HG03175 (cell line): ENCODE data around the gene OR1F1.
"Not testable (repeated sequence)": the region's sequence is repeated elsewhere in the genome, so short reads cannot be mapped to it uniquely, and the experiment has no call there.

Source experiments
- ATAC-seq: cut with Tn5 transposase; IDR thresholded peaks from one replicate; pipeline ENCODE4 v1.9.1; 2021; ENCODE audit warnings: mild to moderate bottlenecking, moderate library complexity; ENCODE audit not compliant: unreplicated experiment

OR1F1 gene

DNA sequence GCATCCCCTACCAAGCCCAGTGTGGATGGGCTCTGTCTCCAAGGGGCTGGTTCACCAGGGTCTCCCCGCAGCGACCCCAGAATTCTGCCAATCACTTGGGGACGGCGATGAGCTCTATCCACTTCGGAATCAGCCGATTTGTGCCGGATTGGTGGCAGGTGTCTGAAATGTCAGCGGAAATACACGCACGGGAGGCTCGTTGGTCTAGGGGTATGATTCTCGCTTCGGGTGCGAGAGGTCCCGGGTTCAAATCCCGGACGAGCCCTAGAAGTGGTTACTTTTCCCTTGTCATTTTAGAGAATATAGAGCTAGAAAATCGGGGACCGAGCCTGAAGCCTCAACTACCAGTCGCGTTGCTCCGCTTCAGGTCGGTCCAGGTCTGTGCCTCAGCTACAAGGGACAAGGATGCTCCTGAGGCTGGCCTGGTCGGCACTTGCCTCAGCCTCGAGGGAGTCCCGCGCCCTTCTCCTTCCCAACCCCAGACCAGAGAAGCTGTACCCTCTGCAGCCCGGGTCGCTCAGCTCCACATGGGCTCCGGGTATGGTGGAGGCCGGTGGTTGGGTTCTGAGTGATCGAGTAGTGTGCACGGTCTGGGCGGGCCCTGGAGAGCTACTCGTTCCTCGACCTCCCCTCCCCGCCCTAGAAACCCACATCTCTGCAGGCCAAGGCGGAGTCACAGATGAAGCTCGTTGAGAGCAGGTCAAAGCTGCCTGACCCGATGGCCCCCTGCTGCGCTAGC is 16.0 kb upstream of the OR1F1 start:
- ATAC-seq = peak; percentile 22

DNA sequence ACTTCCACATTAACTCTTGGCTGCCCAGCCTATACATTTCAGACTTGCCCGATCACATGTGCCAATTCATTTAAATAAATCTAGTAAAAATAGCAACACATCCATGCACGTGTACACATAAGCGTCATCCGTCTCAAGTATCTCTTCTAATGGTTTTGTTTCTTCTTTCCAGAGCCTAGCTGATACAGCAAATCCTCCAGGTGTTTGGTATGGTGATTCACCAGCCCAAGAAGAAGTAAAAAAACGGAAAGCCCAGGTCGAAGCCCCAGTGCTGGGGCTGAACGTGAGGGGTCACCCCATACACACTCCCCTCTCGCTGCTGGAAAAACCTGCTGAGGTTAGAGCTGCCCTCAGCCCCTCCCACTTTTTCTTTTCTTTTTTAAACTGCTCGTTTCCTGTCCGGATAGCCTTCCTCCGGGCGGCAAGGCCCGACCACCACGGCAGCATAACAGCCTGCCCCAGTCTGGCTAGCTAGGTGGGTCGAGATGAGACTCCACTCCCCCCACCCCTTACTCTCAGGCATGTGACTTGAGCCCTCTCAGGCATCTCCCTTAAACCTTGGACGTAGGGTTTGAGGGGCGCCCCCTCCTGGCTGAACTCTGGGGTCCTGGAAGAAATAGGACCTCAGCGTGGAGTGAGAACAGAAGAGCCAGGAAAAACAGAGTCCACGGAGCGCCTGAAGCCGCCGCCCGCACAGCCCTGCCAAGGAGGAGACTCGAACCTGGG is 13.9 kb upstream of the OR1F1 start:
- ATAC-seq = no peak

DNA sequence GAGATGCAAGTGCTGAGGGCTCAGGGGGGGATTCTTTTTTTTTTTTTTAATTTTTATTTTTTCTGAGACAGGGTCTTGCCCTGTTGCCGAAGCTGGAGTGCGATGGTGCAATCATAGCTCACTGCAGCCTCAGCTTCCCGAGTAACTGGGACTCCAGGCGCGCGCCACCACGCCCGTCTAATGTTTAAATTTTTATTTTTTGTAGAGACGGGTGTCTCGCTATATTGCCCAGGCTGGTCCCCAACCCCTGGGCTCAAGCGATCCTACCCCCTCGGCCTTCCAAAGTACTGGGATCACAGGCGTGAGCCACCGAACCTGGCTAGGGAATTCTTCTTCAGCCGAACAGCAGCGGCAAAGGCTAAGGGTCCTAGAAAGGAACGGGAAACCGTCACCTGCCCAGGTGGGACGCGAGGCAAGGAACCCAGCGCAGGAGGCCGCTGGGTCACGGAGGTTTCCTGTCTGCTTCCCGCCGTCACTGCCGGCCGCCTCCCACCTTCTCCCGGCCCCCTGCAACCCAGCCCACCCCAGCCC is 13.3 kb upstream of the OR1F1 start:
- no peak for ATAC-seq

DNA sequence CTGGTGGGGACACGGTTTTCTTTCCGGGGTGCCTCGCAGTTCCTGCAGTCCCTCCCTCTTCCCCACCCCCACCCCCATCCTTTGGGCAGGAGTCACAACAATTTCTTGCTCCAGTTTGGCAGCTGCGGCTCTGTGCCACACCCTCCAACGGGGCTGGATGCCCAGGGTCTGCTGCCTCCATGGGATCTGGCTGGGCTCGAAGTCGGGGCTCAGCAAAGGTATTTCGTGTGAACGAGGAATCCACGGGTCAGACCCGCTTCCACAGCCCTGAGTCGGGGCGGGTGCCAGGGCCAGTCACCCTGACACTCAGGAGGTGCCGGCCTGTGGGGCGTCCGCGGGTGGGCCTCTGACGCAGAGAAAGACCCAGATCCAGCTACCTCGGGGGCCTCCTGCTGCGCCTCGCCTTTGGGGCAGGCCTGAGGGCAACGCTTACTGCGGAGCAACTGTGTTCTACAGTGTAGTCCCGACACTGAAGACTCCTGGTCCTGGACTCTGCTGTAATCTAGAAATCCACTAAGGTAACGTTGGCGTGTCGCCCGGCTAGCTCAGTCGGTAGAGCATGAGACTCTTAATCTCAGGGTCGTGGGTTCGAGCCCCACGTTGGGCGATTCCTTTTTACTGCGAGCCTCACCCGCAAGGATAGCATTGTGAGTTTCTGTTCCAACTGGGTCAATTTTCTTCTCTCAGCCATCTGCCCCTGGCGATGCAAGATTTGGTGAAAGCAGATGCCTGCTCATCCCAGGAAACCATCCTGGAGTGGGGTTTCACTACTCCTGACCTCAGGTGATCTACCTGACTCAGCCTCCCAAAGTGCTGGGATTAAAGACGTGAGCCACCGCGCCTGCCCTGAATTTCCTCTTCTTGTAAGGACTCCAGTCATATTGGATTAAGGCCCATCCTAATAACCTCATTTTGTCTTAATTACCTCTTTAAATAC is 12.6 kb upstream of the OR1F1 start:
- no peak for ATAC-seq

- no peak for ATAC-seq
Observed at GRCh38 chr16:3179651-3180050, 8.4 kb upstream of the OR1F1 start.

GRCh38 chr16:3180445-3180878 is 7.5 kb upstream of the OR1F1 start:
- ATAC-seq = no peak

DNA sequence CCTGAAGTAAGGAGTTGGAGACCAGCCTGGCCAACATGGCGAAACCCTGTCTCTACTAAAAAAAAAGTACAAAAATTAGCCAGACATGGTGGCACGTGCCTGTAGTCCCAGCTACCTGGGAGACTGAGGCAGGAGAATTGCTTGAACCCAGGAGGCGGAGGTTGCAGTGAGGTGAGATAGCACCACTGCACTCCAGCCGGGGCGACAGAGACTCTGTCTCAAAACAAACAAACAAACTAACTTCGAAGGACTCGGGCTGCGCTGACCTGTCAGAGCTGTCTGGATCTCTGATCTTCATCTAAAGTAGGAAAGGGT is 5.8 kb upstream of the OR1F1 start:
- ATAC-seq = not testable (repeated sequence)

GRCh38 chr16:3182608-3183444 is 5.2 kb upstream of the OR1F1 start:
- ATAC-seq = no peak

DNA sequence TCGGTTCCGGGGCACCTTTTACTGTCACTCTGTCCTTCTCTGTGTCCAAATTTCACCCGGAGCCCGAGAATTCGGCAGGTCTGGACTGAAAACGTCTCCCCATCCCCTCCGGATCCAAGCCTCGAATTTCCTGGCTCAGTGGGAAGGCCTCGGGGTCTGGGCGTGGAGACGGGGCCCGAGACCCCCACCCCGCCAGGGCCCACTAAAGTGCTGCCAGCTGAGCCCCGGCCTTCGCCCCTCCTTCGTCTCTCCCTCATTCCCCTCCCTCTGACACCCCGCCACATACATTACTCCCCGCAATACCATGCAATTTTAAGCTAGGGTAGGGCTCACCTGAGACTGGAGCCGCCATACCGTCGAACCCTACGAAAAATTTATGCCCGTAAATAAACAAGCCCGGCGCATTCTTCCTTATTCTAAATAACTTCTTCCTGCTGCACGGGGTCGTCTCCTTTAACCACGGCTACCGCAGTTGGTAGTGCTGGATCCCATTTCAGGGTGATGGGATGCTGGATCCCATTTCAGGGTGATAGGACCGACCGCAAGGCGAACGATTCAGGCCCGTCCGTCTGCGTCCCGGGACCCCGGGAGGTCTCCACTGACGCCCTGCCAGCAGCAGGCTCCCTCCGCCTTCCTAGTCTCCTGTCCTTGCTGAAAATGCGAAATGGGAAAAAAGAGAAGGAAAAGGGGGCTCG is 4.4 kb upstream of the OR1F1 start:
- no peak for ATAC-seq

- ATAC-seq = no peak
Observed at GRCh38 chr16:3186946-3187690, 886 bp upstream of the OR1F1 start.

DNA sequence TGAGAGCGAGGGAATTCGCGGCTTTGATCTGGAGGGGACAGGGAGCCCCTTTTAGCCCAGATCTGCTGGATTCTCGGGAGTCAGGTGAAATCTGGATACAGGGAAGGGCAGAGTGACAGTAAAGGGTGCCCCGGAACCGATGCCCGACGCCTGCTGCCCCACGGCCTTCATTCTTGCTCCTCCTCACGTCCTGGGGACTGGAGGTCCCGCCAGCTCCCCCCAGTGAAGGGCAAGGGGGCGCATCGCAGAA is 596 bp downstream of the OR1F1 start:
- ATAC-seq = no peak

DNA sequence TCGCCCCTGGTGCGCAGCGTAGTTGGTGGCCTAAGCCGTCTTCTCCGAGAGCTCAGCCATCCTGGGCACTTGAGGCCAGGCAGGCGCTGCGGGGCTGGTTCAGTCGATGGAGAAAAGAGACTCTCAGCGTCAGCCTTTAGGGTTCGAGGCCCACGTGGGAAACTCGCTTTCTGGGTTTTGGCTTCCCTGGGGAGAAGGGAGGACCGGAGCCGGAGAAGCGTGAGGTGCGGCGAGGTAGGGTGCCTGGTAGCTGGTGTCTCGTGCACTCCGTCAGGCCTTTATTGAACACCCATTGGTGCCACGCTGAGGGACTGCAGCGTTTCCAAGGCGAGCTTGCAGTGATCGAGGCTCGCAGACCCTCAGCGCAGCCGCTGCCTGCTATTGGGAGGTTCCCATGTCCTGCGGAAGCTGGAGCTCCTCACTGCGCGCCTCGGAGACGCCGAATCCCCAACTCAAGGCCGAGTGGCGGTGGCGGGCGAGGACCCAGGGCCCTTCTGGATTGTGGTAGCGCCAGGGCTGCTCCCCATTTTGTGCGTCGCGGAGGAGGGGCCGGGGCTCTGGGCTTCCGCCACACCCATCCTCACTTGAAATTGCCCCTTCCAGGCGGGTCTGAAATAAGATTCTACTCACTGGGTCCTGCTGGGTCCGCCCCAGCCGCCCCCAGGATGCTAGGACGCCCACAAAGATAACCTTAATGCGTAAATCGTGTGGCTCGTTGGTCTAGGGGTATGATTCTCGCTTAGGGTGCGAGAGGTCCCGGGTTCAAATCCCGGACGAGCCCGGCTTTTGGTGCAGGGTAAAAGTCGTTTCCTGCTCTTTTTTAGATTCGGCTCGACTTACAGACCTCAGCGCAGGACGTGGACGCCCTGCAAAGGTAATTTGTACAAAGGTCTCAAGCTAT is 1.2 kb downstream of the OR1F1 start:
- no peak for ATAC-seq

GRCh38 chr16:3189869-3190268 is 1.9 kb downstream of the OR1F1 start:
- no peak for ATAC-seq

- no peak for ATAC-seq
Observed at GRCh38 chr16:3190949-3191353, 2.9 kb downstream of the OR1F1 start.

DNA sequence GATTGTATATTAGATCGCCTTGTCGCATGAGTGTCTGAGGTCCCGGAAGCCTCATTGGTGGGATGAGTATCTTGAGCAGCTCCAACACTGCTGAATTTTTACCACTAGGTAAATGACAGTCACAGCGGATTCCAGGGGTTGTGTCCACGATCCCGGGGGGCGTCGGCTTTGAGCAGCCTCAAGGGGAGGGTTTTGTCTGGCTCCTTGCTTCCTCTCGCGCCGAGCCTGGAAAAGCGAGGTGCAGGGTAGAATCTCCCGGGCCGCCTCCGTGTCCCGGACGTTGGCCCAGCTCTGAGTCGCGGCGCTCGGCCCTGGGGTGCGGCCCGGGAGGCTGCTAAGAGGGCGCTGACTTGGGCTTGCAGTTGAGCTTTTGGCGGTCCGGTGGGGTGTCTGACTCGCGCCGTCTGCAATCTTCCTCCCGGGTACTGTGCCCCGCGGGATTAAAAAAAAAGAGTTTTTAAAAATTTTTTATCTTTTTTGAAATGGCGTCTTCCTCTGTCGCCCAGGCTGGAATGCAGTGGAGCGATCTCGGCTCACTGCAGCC is 4.5 kb downstream of the OR1F1 start:
- no peak for ATAC-seq

- ATAC-seq = no peak
Observed at GRCh38 chr16:3193221-3194212, 5.5 kb downstream of the OR1F1 start.

GRCh38 chr16:3194792-3195191 is 6.8 kb downstream of the OR1F1 start:
- no peak for ATAC-seq
